IPS DF 6.9 (cell line): ENCODE data around the gene TXNL1.
"Not testable (repeated sequence)": the region's sequence is repeated elsewhere in the genome, so short reads cannot be mapped to it uniquely, and the experiment has no call there.

Experiments
- DNase-seq: peaks from one replicate; pipeline ENCODE4 v3.0.0-alpha.2; 2013; ENCODE audit warnings: low read depth, low spot score
- H3K27ac ChIP-seq: one replicate; pipeline ENCODE4 v1.5.1; 2013; ENCODE audit warnings: low read length, control low read depth
- H3K27me3 ChIP-seq: 2 replicates; pipeline ENCODE4 v1.6.1; 2013; ENCODE audit warnings: mild to moderate bottlenecking, low read length; ENCODE audit not compliant: control insufficient read depth, insufficient read depth
- H3K36me3 ChIP-seq: 2 replicates; pipeline ENCODE4 v1.6.1; 2013; ENCODE audit warnings: low read length; ENCODE audit not compliant: control insufficient read depth, insufficient read depth
- H3K4me1 ChIP-seq: 2 replicates; pipeline ENCODE4 v1.6.1; 2013; ENCODE audit warnings: low read length; ENCODE audit not compliant: control insufficient read depth, insufficient read depth
- H3K4me3 ChIP-seq: 2 replicates; pipeline ENCODE4 v1.5.1; 2013; ENCODE audit warnings: mild to moderate bottlenecking, low read length
- H3K9me3 ChIP-seq: 2 replicates; pipeline ENCODE4 v1.6.1; 2013; ENCODE audit warnings: low read length, inconsistent platforms; ENCODE audit not compliant: control insufficient read depth, insufficient read depth
- WGBS: extraction: QIAGEN DNeasy Blood & Tissue Kit; methylation state at CpG from one replicate; pipeline ENCODE4 v1.1.7; 2013; ENCODE audit warnings: mixed read lengths, missing lambda C conversion rate; ENCODE audit not compliant: insufficient read length, insufficient coverage; 5-methylcytosine and 5-hydroxymethylcytosine counted together

TXNL1 gene

DNA sequence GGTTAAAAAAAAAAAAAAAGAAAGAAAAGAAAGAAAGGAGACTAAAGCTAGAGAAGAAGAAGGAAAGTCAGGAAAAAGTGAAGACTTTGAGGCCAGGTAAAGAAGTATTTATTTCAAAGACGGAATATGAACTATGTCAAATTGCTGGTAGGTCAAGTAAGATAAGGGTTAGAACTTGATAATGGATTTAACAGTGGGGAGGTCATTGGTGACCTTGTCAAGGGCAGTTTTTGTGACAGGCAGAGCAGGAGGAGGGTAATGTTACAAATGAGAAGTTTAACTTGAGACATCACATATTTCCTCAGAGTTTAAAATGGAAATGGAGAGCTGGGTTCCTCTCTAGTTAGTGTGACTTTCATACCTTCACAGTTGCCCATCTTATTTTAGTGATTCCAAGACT lies 22.3 kb upstream of the TXNL1 start:
- no peaks in the 10 kb centered on the region for H3K36me3 ChIP-seq
- WGBS: no CpG with 5 or more reads among the region's 1 CpG
- no peaks in the 10 kb centered on the region for H3K4me1 ChIP-seq
- no peaks in the 10 kb centered on the region for H3K27me3 ChIP-seq
- no peak overlapping the region for H3K27ac ChIP-seq
- no peak overlapping the region for H3K4me3 ChIP-seq
- DNase-seq: no peak
- H3K9me3 ChIP-seq: no peaks in the 10 kb centered on the region

GRCh38 chr18:56659111-56659510 lies 20.7 kb upstream of the TXNL1 start:
- Histone ChIP-seq H3K36me3 (no peaks in the 10 kb centered on the region), H3K4me1 (no peaks in the 10 kb centered on the region), H3K9me3 (no peaks in the 10 kb centered on the region), H3K4me3 (no peak overlapping the region), H3K27ac (no peak overlapping the region), H3K27me3 (no peaks in the 10 kb centered on the region)
- no CpG with 5 or more reads among the region's 4 CpGs for WGBS
- no peak for DNase-seq

- Histone ChIP-seq H3K4me1 (no peaks in the 10 kb centered on the region), H3K27me3 (no peaks in the 10 kb centered on the region), H3K27ac (no peak overlapping the region), H3K36me3 (no peaks in the 10 kb centered on the region), H3K9me3 (no peaks in the 10 kb centered on the region), H3K4me3 (no peak overlapping the region)
- WGBS: no CpG with 5 or more reads among the region's 2 CpGs
- no peak for DNase-seq
Measured at GRCh38 chr18:56658261-56658660, 19.9 kb upstream of the TXNL1 start.

GRCh38 chr18:56654280-56654679 lies 15.9 kb upstream of the TXNL1 start:
- not testable (repeated sequence) for H3K9me3 ChIP-seq, H3K27ac ChIP-seq, H3K27me3 ChIP-seq, H3K4me3 ChIP-seq, H3K36me3 ChIP-seq, H3K4me1 ChIP-seq, DNase-seq
- WGBS: no CpG with 5 or more reads among the region's 7 CpGs

DNA sequence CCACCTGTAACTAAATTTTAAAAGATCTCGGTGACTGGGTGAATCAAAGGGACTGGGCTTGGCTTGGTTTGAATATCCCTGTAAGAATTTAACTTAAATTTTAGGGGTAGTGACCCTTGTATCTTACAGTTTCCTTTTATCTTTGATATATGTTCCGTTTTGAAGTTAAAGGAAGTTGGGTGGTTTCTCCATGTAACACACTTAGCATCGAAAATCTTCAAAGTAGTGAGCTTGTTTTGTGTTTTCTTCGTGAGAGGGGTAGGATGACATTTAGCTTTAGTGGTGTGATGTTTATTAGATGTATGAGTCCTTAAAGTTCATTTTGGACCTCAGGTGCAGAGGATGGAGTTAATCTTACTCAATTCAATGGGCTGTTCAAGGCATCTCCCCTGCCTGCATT lies 14.4 kb upstream of the TXNL1 start:
- 100% methylated on average over 1 of the region's 4 CpGs for WGBS
- DNase-seq: no peak
- Histone ChIP-seq H3K27me3 (no peaks in the 10 kb centered on the region), H3K36me3 (no peaks in the 10 kb centered on the region), H3K4me1 (no peaks in the 10 kb centered on the region; the same call in 1 of the 2 replicates), H3K27ac (no peak overlapping the region), H3K4me3 (no peak overlapping the region), H3K9me3 (no peaks in the 10 kb centered on the region)

DNA sequence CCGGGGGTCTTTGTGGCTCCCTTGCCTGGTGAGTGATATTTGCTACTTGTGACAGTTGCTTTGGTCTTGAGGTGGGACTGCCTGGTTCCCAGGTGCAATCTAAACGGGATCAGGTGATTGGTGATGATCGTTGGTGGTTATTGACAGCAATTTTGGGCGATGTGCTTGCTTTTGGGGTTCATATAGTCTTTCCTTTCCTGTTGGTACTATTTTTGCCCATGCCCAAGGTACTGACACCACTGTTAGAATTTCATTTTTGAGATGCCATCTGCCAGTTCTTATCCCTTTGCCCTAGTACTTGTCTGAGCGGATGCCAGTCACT lies 13.3 kb upstream of the TXNL1 start:
- H3K9me3 ChIP-seq: no peaks in the 10 kb centered on the region
- no peak overlapping the region for H3K27ac ChIP-seq
- no CpG with 5 or more reads among the region's 5 CpGs for WGBS
- no peaks in the 10 kb centered on the region; the same call in 1 of the 2 replicates for H3K4me1 ChIP-seq
- H3K4me3 ChIP-seq: peak overlapping the region; percentile 93; the same call in 1 of the 2 replicates
- no peaks in the 10 kb centered on the region for H3K36me3 ChIP-seq
- H3K27me3 ChIP-seq: no peaks in the 10 kb centered on the region
- no peak for DNase-seq

- H3K27me3 ChIP-seq: no peaks in the 10 kb centered on the region
- H3K4me3 ChIP-seq: peak within 1 kb of the TSS; percentile 93
- WGBS: no CpG with 5 or more reads among the region's 47 CpGs
- H3K4me1 ChIP-seq: no peaks in the 10 kb centered on the region; the same call in 1 of the 2 replicates
- no peak within 1 kb of the TSS for H3K27ac ChIP-seq
- DNase-seq: peak; percentile 93
- no peaks in the 10 kb centered on the region for H3K9me3 ChIP-seq
- H3K36me3 ChIP-seq: no peaks in the 10 kb centered on the region
Measured at GRCh38 chr18:56650944-56651770, 12.8 kb upstream of the TXNL1 start, which contains the start of gene WDR7. Gene WDR7 (plus strand): TSS chr18:56651359. CDS start chr18:56672516, 21,157 bp downstream.

GRCh38 chr18:56649996-56650395 lies 11.6 kb upstream of the TXNL1 start:
- no peaks in the 10 kb centered on the region; the same call in 1 of the 2 replicates for H3K4me1 ChIP-seq
- no CpG with 5 or more reads among the region's 1 CpG for WGBS
- no peak overlapping the region for H3K4me3 ChIP-seq
- no peak for DNase-seq
- H3K36me3 ChIP-seq: no peaks in the 10 kb centered on the region
- H3K27me3 ChIP-seq: no peaks in the 10 kb centered on the region
- H3K9me3 ChIP-seq: no peaks in the 10 kb centered on the region
- no peak overlapping the region for H3K27ac ChIP-seq

- Histone ChIP-seq H3K27me3 (no peaks in the 10 kb centered on the region), H3K27ac (no peak overlapping the region), H3K9me3 (no peaks in the 10 kb centered on the region), H3K4me3 (no peak overlapping the region), H3K4me1 (no peaks in the 10 kb centered on the region; the same call in 1 of the 2 replicates), H3K36me3 (no peaks in the 10 kb centered on the region)
- no CpG with 5 or more reads among the region's 3 CpGs for WGBS
- no peak for DNase-seq
Measured at GRCh38 chr18:56647951-56648893, 9.8 kb upstream of the TXNL1 start.

DNA sequence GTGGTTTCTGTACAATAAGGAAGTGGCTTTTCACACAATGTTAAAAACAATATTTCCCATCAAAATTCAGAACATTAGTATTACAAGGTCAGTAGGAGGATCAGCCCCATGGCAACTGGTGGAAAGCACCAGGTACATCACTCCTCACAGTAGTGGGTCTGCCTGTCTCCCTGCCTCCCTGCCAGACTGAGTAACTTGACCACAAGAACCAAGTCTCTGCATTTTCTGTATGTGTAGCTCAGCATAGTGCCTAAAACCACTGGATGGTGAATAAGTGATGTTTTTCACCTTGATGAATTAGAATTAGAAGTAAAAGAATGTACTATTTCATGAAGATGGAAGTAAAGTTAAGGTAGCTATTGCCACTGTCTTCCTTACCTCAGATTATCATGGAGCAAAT lies 8.7 kb upstream of the TXNL1 start:
- no peaks in the 10 kb centered on the region for H3K9me3 ChIP-seq

More for the DNA sequence above, 8.7 kb upstream of the TXNL1 start:
- Histone ChIP-seq H3K4me1 (no peaks in the 10 kb centered on the region; the same call in 1 of the 2 replicates), H3K4me3 (no peak overlapping the region), H3K36me3 (no peaks in the 10 kb centered on the region), H3K27me3 (no peaks in the 10 kb centered on the region), H3K27ac (no peak overlapping the region)
- DNase-seq: no peak
